Esophagus mucosa (tissue), 1 donor: ENCODE data around the gene GEN1. TPM values are rescaled to one million over a fixed set of nuclear protein-coding genes. Genes with fewer than 3 reads are reported as not detected.

ENCODE experiments used
- ATAC-seq: fragments of 200-7000 bp; cut with Tn5 transposase; one replicate; pipeline ENCODE4 v1.9.1; 2020
- total RNA-seq: library from RNA; stranded (reverse); gene quantifications from one replicate; pipeline ENCODE4 v1.2.4, GENCODE V29; 2023
- donor health status: DM: yes; HTN: yes; CAD: no.

The GEN1 gene, protein sequence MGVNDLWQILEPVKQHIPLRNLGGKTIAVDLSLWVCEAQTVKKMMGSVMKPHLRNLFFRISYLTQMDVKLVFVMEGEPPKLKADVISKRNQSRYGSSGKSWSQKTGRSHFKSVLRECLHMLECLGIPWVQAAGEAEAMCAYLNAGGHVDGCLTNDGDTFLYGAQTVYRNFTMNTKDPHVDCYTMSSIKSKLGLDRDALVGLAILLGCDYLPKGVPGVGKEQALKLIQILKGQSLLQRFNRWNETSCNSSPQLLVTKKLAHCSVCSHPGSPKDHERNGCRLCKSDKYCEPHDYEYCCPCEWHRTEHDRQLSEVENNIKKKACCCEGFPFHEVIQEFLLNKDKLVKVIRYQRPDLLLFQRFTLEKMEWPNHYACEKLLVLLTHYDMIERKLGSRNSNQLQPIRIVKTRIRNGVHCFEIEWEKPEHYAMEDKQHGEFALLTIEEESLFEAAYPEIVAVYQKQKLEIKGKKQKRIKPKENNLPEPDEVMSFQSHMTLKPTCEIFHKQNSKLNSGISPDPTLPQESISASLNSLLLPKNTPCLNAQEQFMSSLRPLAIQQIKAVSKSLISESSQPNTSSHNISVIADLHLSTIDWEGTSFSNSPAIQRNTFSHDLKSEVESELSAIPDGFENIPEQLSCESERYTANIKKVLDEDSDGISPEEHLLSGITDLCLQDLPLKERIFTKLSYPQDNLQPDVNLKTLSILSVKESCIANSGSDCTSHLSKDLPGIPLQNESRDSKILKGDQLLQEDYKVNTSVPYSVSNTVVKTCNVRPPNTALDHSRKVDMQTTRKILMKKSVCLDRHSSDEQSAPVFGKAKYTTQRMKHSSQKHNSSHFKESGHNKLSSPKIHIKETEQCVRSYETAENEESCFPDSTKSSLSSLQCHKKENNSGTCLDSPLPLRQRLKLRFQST
- total RNA-seq = 18.1 TPM

DNA sequence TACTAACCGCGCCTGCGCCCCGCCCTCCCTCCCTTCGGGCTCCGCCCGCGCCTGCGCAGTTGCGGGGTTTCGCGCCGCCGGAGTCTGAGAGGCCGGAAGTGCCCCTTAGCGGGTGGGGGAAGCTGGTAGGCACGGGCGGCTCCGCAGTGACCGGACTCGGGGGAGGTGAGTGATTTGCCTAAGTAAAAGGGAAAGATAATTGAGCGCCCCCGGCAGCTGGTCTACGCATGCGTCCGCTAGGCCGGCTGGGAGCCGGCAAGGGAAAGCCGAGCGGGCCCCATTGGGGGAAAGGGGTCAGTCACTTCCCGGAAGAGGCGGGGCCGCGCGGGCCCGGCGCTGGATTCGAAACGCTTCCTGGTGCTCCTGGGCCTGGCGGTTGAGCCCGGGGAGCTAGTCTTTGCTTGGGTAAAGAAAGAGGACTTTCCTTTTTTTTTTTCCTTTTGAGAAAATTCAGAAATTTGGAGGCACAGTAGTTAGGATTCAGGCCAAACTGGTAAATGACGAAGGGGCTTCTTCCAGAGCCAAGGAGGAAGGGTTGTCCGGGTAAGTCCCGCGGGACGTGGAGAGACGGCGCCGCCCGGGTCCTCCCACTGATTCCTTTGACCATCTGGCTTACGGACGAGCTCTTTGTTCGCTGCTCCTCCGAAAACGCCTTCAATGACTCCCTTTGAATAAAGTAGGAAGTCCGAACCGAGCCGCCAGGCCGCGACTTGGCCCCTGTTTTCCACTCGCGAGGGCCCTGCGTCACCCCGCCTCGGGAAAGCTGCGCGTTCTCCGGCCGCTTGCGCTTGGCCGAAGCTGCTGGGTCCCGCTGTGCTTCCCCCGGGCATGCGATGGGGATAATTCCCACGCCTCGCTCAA is at the start of gene GEN1, which contains the start of gene SMC6:
Gene GEN1 (plus strand): TSS at position 336 of the 861 bp plus-strand sequence. CDS start 5,806 bp downstream, outside the sequence.
Gene SMC6 (minus strand): TSS at position 8 of the 861 bp plus-strand sequence. CDS start 7,864 bp downstream, outside the sequence.
- ATAC-seq = peak; percentile 91

DNA sequence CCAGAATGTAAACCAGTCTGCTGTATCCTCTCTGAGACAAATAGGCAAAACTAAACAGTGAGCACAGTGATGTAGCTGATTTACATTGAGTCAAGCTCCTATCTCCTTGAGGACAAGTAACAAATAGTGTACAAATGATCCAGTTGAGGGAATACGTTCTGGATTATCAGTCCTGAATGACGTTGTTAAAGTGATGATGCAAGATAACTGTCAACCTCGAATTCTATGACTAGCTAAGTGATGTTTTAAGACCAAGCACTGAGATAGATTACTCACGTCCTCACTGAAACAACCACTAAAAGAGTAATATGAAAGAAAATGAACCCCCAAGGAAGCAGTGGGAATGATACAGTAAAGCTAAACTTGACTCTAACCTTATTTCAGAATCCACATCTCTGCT is 47.1 kb upstream of the GEN1 start:
- ATAC-seq = no peak

DNA sequence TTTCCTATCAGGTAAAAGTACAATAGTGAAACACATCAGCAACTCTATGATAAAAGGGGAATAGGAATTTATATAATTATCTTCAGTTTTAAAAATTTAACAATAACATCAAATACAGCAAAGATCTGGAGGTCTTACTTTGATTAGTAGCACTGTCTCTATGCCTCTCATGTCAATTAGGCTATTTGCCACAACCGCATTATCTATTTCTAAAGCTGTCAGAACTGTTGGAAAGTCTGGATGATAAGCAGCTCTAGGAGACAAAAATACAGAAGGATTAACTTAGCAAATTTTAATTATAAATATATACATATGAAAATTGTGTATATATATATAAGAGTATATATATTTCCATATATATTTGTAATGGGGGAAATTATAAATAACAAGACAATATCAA is 45.4 kb upstream of the GEN1 start:
- ATAC-seq = no peak

DNA sequence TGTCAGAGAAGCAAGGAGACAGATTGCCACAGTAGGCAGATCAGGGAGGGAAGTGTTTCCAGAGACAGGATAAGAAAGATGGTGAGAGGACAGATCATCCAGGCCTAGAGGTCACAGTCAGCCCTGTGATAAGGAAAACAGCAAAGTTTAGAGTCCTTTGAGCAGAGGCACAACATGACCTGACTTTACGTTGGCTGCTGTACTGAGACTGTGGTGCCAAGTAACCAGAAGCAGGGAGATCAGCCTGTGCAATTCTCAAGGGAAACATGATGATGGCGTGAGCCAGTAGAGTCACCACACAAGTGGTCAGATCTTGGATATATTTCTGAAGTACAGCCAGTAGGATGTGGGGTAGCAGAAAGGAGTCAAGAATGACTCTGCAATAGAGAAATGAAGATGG is 44.0 kb upstream of the GEN1 start:
- no peak for ATAC-seq

DNA sequence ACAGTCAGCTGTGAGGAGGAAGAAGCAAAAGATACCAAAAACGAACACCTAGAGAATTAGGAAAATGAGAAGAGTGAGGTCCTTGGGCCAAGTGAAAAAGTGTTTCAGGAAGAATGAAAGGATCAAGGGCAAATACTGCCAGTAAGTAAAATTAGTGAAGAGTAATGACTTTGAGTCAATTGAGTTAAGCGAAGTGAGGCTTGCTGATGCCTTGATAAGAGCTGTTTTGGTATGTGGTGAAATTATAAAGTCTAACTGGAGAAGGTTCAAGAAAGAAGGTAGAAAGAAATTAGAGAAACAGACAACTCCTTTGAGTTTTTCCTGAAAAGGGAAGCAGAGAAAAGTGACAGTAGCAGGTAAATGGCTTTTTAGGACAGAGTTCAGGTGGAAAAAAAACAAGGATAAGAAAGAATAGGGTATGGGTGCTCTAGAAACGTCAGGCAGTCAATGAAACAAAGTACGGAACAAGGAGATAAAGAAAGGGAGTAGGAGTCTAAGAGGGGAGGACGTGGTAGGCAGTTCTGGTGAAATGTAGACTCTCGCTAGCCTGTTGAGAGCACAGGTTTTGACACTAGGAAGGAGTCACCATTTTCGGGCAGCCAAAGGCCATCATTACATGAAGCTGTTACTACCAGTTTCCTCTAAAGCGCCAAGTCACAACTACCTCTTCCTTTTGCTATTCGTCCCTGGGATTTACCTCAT is 43.2 kb upstream of the GEN1 start:
- no peak for ATAC-seq

DNA sequence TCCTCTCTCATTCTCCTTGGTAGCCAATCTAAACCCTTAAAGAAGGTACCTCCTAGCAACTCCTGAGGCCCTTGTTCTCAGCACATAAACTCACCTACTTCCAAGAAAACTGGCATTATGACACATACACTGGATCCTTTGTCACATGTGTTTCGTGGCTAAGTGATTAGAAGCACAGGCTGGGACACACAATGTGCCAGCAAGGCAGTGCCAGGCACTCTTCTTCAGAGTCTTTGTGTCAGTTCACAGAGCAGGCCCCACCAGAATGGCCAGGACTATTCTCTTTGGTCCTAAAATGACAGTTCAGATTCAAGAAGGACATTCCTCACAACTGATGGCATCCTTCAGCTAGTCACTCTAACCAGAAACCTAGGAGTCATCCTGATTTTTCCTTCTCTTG is 40.6 kb upstream of the GEN1 start:
- ATAC-seq = no peak

DNA sequence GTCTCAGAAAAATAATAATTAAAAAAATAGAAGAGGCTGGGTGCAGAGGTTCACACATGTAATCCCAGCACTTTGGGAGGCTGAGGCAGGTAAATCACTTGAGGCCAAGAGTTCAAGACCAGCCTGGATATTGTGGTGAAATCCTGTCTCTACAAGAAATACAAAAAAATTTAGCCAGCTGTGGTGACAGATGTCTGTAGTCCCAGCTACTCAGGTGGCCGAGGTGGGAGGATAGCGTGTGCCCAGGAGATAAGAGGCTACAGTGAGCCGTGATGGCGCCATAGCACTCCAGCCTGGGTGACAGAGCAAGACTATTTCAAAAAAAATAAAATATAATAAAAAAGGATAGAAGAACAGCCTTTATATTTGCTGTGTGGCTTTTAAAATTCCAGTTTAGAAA is 36.3 kb upstream of the GEN1 start:
- ATAC-seq = no peak

DNA sequence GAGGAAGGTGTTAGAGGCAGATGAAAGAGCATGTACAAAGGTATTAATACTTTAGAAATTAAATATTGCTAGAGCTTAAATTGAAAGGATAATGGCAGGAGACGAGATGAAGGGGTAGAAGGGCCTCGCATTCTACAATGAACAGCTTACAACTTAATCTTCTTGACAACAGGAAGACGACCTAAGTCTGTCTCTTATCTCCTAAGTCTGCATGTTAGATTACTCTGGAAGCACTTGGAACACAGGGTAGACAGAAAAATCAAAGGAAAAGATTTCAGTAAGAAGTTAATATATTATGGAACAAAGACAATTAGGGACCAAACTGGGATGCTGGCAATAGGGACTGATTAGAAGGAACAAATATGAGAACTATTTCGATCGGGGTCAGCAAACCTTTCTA is 35.2 kb upstream of the GEN1 start:
- ATAC-seq = no peak

DNA sequence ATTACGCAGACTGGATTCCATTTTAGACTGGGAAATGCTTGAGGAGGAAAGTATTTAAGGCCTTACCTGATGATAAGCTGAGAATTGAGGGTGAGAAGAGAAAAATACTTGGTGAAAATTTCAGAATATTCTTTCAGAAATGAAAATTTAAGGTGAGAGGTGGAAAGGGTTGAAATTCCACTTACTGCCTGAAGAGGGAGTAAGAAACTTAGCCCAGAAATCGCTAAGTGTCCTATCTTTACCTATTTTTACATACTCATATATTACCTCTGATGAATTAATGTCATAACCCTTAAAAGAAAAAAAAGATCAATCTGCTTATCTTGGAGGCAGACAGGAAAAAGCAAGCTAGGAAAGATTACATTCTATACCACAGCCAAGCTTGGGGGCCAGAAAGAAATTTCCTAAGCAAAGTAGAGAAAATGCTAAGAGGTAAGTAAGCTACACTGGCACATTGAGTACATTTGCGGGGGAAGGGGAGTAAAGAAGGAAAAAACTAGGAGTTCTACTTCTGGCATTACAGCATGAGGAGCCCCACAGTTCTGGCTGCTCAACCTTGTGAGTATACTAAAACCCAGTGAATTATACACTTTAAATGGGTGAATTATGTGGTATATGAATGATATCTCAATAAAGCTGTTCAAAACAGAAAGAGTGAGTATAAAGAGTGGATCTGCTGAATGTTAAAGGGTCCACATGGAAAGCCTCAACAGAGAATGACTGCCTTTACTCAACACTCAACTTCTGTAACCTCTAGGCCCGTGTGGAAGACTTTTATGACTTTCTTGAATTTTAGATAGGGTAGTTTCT is 34.2 kb upstream of the GEN1 start:
- no peak for ATAC-seq

DNA sequence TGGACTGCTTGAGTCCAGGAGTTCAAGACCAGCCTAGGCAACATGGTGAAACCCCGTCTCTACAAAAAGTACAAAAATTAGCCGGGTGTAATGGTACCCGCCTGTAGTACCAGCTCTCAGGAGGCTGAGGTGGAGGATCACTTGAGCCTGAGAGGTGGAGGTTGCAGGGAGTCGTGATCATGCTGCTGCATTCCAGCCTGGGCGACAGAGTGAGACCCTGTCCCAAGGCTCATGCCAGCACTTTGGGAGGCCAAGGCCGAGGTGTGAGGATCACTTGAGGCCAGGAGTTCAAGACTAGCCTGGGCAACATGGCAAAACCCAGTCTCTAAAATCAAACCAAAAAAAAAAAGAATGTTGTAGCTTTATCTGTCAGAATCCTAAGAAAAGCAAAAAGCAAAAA is 25.7 kb upstream of the GEN1 start:
- ATAC-seq = no peak

DNA sequence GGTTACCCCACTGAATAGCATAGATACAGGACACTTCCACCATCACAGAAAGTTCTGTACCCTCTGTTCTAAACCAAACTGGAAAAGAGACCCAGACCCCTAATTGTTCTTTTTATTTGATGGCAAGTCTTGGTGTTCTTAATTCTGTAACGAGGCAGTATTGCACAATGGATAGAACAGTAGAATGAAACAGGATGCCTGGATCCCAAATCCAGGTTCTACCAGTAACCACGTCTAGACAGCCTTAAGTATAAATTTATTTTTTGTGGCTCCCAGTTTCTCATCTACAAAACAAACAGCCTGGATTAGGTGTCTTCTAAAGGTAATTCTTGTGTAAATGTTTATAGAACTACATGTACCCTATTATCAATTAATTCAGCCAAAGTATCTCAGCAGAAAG is 24.1 kb upstream of the GEN1 start:
- ATAC-seq = no peak

DNA sequence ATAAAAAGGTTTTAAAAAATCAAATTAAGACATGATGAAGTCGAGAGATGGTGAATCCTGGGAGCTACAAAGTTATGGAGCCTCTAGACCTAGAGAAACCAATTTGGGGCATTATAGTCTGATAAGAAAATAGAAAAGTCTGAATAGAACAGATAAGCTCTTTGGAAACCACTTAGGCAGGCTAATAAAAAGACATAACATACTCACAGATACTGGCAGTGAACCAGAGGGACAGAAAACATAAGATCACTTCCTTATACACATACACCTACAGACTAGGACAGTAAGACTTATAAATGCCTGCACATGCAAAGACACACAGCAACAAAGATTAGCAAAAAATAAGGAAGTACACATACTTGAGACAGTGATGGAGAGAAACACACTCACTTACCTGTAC is 20.3 kb upstream of the GEN1 start:
- no peak for ATAC-seq

DNA sequence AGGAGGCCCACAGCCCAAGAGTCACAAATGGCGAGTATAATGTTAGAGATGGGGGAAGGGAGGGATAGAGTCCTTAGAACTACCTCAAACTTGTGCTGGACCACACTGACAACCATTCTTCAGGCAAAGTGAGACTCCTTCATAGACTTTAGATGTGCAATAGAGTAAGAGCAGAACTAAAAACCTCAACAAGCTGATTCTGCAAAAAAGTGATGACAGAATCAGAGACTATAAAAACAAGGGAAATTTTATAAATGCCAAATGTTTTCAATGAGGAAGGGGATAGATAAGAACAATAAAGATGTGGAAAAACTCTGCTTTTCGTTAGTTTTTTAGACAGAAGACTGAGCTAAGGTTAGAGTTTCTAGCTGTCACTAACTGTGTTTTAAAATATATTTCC is 18.1 kb upstream of the GEN1 start:
- no peak for ATAC-seq

DNA sequence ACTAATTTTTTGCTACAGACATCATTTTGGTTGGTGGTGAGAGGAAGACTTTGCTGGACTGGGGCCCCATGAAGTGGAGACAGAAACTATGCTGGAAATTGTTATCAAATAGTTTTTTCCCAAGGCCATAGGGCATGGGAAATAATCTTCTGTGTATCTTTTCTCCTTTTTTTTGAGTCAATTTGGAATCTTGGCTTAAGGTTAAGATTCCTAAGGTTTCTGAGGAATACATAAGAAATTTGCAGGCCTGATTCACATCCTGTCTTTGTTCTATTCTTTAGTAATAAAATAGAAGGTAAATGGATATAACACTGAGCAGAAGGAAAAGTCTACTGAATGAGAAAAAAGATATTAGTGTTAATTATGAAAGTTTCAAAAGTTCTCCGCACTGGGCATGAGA is 16.9 kb upstream of the GEN1 start:
- ATAC-seq = no peak

DNA sequence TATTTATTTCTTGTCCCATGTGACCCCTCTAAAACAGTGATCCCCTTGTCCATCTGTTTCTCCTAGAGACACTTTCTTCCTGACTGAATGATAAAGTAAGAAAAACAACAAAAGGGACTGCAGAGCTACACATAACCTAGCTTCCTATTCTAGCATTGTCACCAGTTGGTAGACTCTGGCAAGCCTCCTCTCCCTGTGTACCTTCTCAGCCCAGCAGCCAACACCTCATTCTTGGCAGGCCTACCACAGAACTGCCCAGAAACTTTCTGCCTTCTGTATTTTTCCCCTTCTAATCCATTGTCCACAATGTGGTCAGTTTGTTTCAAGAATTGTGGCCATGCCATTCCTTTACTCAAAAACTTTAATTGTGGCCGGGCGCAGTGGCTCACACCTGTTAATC is 13.7 kb upstream of the GEN1 start:
- no peak for ATAC-seq

DNA sequence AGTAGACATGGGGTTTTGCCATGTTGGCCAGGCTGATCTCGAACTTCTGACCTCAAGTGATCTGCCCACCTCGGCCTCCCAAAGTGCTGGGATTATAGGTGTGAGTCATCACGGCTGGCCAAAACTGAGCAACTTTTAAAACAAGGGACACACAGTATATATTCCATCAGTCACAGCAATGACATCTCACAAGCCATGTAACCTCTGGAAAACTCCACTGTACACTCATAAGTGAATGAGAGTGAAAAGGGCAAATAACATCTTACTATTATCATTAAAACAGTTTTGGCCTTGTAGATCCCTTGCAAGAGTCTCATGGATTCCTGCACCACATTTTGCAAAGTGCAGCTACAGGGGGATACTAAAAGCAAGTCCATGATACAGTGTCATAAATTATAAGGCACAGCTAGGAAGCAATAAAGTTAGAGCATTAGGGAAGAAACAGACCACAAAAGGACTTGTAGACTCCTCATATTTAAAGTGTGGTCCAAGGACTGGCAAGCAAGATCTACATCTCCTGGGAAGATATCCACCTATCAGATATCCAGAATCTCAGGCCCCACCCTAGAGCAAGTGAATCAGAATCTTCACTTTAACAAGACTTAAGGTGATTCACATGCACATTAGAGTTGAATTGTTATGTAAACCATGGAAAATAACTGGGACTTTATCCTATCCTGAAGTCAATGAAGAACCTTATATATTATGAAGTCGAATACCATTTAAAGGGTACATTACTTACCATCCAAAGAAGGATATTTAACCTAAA is 6.1 kb upstream of the GEN1 start:
- peak; percentile 24 for ATAC-seq

DNA sequence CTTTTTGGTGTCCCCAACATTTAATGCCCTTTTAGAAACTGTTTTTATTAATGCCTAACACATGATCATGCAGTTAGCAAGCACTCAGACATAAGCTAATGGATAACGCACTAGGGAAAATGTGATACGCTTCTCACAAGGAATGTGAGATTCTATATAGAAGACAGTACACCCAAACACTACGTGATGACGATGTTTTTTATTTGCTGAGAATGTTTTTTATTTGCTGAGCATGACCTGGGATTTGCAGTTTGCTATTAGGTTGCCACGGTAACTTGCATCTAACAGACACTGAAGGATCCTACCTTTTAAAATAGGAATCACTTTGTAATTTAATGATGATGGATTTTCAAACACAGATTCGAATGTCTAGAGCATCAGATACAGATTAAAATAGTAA is 5.2 kb upstream of the GEN1 start:
- ATAC-seq = no peak

DNA sequence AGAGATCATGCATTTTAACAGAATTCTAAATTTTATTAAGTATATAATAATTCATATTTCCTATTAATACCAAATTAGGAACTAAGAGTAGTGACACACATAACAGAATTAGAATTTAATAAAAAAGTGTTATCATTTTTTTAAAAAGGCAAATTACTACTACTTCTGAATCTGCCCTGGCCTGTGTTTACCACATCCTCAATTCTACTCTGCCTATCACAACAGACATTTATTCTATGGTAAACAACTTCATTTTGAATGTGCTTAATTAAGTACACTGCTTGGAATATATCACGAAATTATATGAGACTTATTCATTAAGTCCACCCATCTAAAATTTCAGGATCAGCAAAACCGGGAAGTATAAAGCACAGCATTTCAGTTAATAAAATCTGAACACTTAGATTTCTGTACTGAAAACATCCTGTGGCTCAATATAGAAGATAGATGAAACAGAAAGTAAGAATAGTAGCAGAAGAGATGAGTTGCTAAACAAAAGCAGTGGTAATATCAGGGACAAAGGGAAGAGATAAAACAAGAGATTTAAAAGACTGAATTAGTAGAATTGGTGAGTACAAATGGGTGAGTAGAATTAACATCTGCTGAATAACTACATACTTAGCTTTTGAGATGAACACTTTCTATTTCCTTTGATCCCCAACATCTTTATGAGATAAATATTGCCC is 4.0 kb upstream of the GEN1 start:
- no peak for ATAC-seq

DNA sequence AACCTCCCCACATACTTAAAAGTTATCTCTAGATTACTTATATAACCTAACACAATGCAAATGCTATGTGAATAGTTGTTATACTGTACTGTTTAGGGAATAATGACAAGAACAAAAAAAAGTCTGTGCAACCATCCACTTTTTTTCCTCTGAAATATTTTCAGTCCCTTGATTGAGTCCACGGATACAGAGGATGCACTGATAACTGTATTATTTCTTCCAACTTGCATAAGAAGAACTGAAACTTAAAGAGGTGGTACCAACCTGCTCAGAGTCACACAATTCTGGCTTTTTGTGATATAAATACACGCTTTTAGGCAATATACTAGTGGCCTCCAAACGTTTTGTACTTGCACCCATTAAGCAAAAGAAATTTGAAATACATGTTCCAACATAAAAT is 1.7 kb upstream of the GEN1 start:
- no peak for ATAC-seq
